Caki2 (cell line): ENCODE results near the gene PAQR5. TPM values are rescaled to one million over a fixed set of nuclear protein-coding genes. Genes with fewer than 3 reads are reported as not detected.

Experiments
- DNase-seq: peaks from one replicate; pipeline ENCODE4 v3.0.0-alpha.2; 2015; ENCODE audit warnings: low read depth
- in situ Hi-C: cut with HindIII; loops from 2 replicates; pipeline ENCODE4 v1.10.0; 2016; ENCODE audit warnings: low sequenced_read_pairs, low pct_unique_long_range_greater_than_20kb, mixed read lengths
- total RNA-seq: library from RNA; depleted of rRNA; stranded (reverse); fragments of >200 nt; shearing (Covaris generic); gene quantifications from 2 replicates; pipeline ENCODE4 v1.2.3, GENCODE V29; 2014; ENCODE audit warnings: low replicate concordance

PAQR5 gene
- total RNA-seq, 1 experiment from 2014 or later = 50.0 TPM

- in situ Hi-C loops = no loop called here
- DNase-seq = no peak
These were observed 9.2 kb downstream of the PAQR5 start for GRCh38 chr15:69307939-69308338.

- DNase-seq = no peak
- in situ Hi-C loops = no loop called here
These were observed 10.2 kb downstream of the PAQR5 start for GRCh38 chr15:69308949-69309348.

GRCh38 chr15:69311319-69311721 is 12.6 kb downstream of the PAQR5 start:
- in situ Hi-C loops = no loop called here
- DNase-seq = peak; percentile 93

DNA sequence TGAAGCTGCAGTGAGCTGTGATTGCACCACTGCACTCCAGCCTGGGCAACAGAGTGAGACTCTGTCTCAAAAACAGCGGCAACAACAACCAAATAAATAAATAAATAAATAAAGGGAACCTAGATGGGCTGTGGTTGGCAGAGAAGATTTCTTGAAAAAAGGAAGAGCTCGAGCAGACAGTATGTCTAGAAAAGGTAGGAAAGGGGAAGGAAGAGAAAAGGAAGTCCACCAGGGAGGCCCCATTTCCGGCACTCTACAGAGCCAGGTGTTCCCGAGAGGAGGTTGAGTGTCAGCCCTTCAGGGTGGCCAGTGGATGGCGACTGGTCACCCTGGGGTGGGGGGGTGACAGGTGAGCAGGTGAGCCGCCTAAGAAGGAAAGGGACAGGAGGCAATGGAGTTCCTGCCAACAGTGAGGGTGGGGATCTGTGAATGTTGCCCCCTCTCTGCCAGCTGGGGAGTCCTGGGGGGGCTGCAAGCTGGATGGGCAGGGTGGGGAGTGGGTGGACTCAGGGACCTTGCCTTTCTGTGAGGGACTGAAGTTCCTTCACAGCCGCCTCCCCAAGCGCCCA is 14.8 kb downstream of the PAQR5 start:
- in situ Hi-C loops = no loop called here
- no peak for DNase-seq

DNA sequence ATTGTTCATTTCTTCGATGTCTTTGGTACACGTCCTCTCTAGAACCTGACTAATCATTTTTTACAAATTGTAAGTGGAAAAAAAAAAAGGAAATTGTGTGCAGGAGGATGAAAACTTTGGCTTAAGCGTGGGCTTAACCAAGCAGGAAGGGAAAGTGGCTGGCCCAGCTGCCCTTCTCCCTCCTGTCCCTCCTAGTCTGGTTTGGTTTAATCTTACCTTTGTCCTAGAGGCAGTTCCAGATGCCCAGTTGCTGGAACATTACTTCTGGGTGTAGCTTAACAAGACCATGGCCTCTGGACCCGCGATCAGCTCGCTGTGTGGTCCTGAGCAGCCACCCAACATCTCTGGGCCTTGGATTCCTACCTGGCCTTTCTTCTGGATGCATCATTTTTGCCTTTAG is 15.4 kb downstream of the PAQR5 start:
- in situ Hi-C loops = no loop called here
- no peak for DNase-seq

DNA sequence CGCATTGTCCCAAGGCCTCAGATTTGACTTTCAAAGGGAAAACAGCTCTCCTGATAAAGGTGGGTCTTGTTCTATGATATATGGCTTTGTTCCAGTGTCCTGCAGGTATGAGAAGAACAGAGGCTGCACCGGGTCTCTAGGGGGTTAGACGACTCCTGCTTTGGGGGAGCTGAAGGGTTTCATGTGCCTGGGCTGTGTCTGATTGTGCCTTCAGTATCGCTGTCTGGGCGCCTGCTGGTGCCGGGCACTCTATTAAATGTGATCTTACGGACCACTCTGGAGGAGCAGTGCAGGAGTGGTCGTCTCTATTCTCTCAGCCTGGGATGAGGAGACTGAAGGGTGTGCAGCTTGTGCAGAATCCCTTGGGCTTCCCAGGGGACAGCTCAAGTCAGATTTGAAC is 16.0 kb downstream of the PAQR5 start:
- in situ Hi-C loops = no loop called here

GRCh38 chr15:69315402-69316110 is 16.8 kb downstream of the PAQR5 start:
- in situ Hi-C loops = no loop called here
- no peak for DNase-seq

More for the DNA sequence above, 16.0 kb downstream of the PAQR5 start:
- DNase-seq = no peak

GRCh38 chr15:69316291-69316690 is 17.6 kb downstream of the PAQR5 start:
- no peak for DNase-seq
- in situ Hi-C loops = no loop called here

GRCh38 chr15:69317392-69317841 is 18.7 kb downstream of the PAQR5 start:
- in situ Hi-C loops = no loop called here

DNA sequence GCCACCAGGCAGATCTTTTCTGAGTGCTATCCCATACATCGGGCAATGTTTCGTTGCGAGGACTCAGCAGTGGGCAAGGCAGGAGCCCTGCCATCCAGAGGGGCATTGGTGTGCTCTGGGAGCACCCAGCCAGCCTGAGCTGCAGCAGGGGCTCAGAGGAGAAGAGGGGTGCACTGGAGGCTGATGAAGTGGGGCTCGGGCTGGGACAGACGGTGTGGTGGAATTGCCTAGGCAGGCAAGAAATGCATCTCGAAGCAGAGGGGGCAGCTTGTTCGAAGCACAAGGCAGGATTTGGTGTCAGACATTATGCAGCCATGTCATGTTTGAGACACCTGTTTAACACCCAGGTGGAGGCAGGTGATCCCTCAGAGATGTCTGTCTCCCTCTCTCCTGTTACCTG is 19.3 kb downstream of the PAQR5 start:
- in situ Hi-C loops = no loop called here

More at GRCh38 chr15:69317392-69317841, 18.7 kb downstream of the PAQR5 start:
- DNase-seq = peak; percentile 41

GRCh38 chr15:69319384-69320375 is 21.0 kb downstream of the PAQR5 start:
- no peak for DNase-seq

More for the DNA sequence above, 19.3 kb downstream of the PAQR5 start:
- DNase-seq = no peak

GRCh38 chr15:69320977-69321554 is 22.4 kb downstream of the PAQR5 start:
- DNase-seq = no peak
- in situ Hi-C loops = no loop called here

More at GRCh38 chr15:69319384-69320375, 21.0 kb downstream of the PAQR5 start:
- in situ Hi-C loops = no loop called here

- DNase-seq = no peak
- in situ Hi-C loops = no loop called here
These were observed 25.2 kb downstream of the PAQR5 start for GRCh38 chr15:69323893-69324430.

- in situ Hi-C loops = no loop called here
- DNase-seq = no peak
These were observed 25.9 kb downstream of the PAQR5 start for GRCh38 chr15:69324565-69324964.

- in situ Hi-C loops = no loop called here
These were observed 26.8 kb downstream of the PAQR5 start for GRCh38 chr15:69325456-69325971.

DNA sequence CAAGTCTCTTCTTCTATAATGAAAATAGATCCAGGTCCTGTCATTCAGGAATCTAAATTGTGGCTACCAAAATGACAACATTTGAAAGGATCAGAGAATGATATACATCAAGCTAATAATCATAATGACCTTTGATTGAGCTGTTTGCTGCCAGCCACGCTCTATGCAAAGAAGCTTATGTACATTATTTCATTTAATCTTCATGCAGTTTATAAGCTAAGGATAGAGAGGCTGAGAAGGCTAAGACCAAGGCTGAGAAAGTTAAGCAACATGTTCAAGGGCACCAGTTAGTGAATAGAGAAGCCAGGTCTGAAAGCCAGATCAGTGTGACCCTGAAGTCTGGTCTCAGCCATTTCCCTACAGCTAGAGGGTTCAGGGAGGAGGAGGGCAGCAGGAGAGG is 29.4 kb downstream of the PAQR5 start:
- in situ Hi-C loops = no loop called here
- no peak for DNase-seq

More at GRCh38 chr15:69325456-69325971, 26.8 kb downstream of the PAQR5 start:
- no peak for DNase-seq

GRCh38 chr15:69328739-69329138 is 30.0 kb downstream of the PAQR5 start:
- no peak for DNase-seq

GRCh38 chr15:69337138-69337537 is 38.4 kb downstream of the PAQR5 start:
- DNase-seq = peak; percentile 38
- in situ Hi-C loops = no loop called here

More at GRCh38 chr15:69328739-69329138, 30.0 kb downstream of the PAQR5 start:
- in situ Hi-C loops = no loop called here
